PC-9 (cell line): ENCODE results near the gene PRLH.

Experiments used
- CTCF ChIP-seq: fragments of 200-600 bp; sonication (generic); conservative IDR thresholded peaks from 2 replicates; pipeline ENCODE4 v1.6.1; 2017; ENCODE audit warnings: mixed run types, antibody characterized with exemption, mild to moderate bottlenecking, moderate library complexity
- EZH2 ChIP-seq: fragments of 200-600 bp; sonication (generic); IDR thresholded peaks from 2 replicates; pipeline ENCODE4 v1.8.0; 2017; ENCODE audit warnings: antibody characterized with exemption, low read depth

GRCh38 chr2:237557633-237558015 lies 8.8 kb upstream of the PRLH start:
- TF ChIP-seq CTCF, result no peak
- TF ChIP-seq EZH2, result no peak
